ENCODE results near the gene EXOC6B.

The EXOC6B gene

GRCh38 chr2:72636210-72636609, 189.6 kb downstream of the EXOC6B start:
- Histone ChIP-seq H3F3A (ENCODE audit: insufficient read depth, low read length) (no peaks in the 10 kb centered on the region), H4K20me1 (ENCODE audit: insufficient read depth, low read length) (no peaks in the 10 kb centered on the region), H2AFZ (ENCODE audit: low read length) (no peak overlapping the region), H3K9me3 (replicated peaks; ENCODE audit: insufficient read depth, low read length) (no peaks in the 10 kb centered on the region), H3K4me3 (ENCODE audit: low read length) (no peak overlapping the region), H3K79me2 (ENCODE audit: low read length) (no peaks in the 10 kb centered on the region), H3K9ac (ENCODE audit: low read length) (no peak overlapping the region), H3K27me3 (replicated peaks; ENCODE audit: insufficient read depth, low read length) (no peaks in the 10 kb centered on the region), H3K4me1 (ENCODE audit: low read length) (no peaks in the 10 kb centered on the region), H3K4me2 (ENCODE audit: low read depth, low read length) (no peak overlapping the region), H3K27ac (ENCODE audit: low read length) (no peak overlapping the region), H3K36me3 (replicated peaks; ENCODE audit: insufficient read depth, low read length) (no peaks in the 10 kb centered on the region), H3K9me2 (replicated peaks; ENCODE audit: insufficient read depth, low read length) (no peaks in the 10 kb centered on the region)
- no peak for DNase-seq
- TF ChIP-seq EZH2phosphoT487 (IDR thresholded peaks at IDR 0.05; ENCODE audit: low read length) = no peak
- no peak for TF ChIP-seq CTCF (IDR thresholded peaks at IDR 0.05; ENCODE audit: low read length)
- no peak for TF ChIP-seq EZH2 (optimal IDR thresholded peaks at IDR 0.05; ENCODE audit: low read depth, low read length)

GRCh38 chr2:72630767-72631166, 195.1 kb downstream of the EXOC6B start:
- Histone ChIP-seq H4K20me1 (ENCODE audit: insufficient read depth, low read length) (no peaks in the 10 kb centered on the region), H2AFZ (ENCODE audit: low read length) (no peak overlapping the region), H3K79me2 (ENCODE audit: low read length) (no peaks in the 10 kb centered on the region), H3K27me3 (replicated peaks; ENCODE audit: insufficient read depth, low read length) (no peaks in the 10 kb centered on the region), H3K4me3 (ENCODE audit: low read length) (no peak overlapping the region), H3K9me2 (replicated peaks; ENCODE audit: insufficient read depth, low read length) (no peaks in the 10 kb centered on the region), H3K9me3 (replicated peaks; ENCODE audit: insufficient read depth, low read length) (no peaks in the 10 kb centered on the region), H3K36me3 (replicated peaks; ENCODE audit: insufficient read depth, low read length) (no peaks in the 10 kb centered on the region), H3K4me1 (ENCODE audit: low read length) (no peaks in the 10 kb centered on the region), H3F3A (ENCODE audit: insufficient read depth, low read length) (no peaks in the 10 kb centered on the region), H3K9ac (ENCODE audit: low read length) (no peak overlapping the region), H3K4me2 (ENCODE audit: low read depth, low read length) (no peak overlapping the region), H3K27ac (ENCODE audit: low read length) (no peak overlapping the region)
- TF ChIP-seq EZH2 (optimal IDR thresholded peaks at IDR 0.05; ENCODE audit: low read depth, low read length) = no peak
- DNase-seq = no peak

GRCh38 chr2:72629062-72629461, 196.8 kb downstream of the EXOC6B start:
- H2AFZ ChIP-seq (ENCODE audit: low read length) = no peak overlapping the region
- H3K4me2 ChIP-seq (ENCODE audit: low read depth, low read length) = no peak overlapping the region
- H3F3A ChIP-seq (ENCODE audit: insufficient read depth, low read length) = no peaks in the 10 kb centered on the region
- no peak for DNase-seq
- H3K79me2 ChIP-seq (ENCODE audit: low read length) = no peaks in the 10 kb centered on the region
- no peaks in the 10 kb centered on the region for H3K9me3 ChIP-seq (replicated peaks; ENCODE audit: insufficient read depth, low read length)
- no peak overlapping the region for H3K9ac ChIP-seq (ENCODE audit: low read length)
- TF ChIP-seq CTCF (IDR thresholded peaks at IDR 0.05; ENCODE audit: low read length) (no peak), EZH2phosphoT487 (IDR thresholded peaks at IDR 0.05; ENCODE audit: low read length) (no peak), EZH2 (optimal IDR thresholded peaks at IDR 0.05; ENCODE audit: low read depth, low read length) (no peak)
- H3K27me3 ChIP-seq (replicated peaks; ENCODE audit: insufficient read depth, low read length) = no peaks in the 10 kb centered on the region
- no peak overlapping the region for H3K4me3 ChIP-seq (ENCODE audit: low read length)
- no peaks in the 10 kb centered on the region for H3K9me2 ChIP-seq (replicated peaks; ENCODE audit: insufficient read depth, low read length)
- no peak overlapping the region for H3K27ac ChIP-seq (ENCODE audit: low read length)
- H3K4me1 ChIP-seq (ENCODE audit: low read length) = no peaks in the 10 kb centered on the region
- no peaks in the 10 kb centered on the region for H3K36me3 ChIP-seq (replicated peaks; ENCODE audit: insufficient read depth, low read length)
- no peaks in the 10 kb centered on the region for H4K20me1 ChIP-seq (ENCODE audit: insufficient read depth, low read length)

GRCh38 chr2:72627083-72627482, 198.8 kb downstream of the EXOC6B start:
- H3K27me3 ChIP-seq (replicated peaks; ENCODE audit: insufficient read depth, low read length) = no peaks in the 10 kb centered on the region
- DNase-seq = no peak
- H3K36me3 ChIP-seq (replicated peaks; ENCODE audit: insufficient read depth, low read length) = no peaks in the 10 kb centered on the region
- no peaks in the 10 kb centered on the region for H3K9me2 ChIP-seq (replicated peaks; ENCODE audit: insufficient read depth, low read length)
- H3K4me1 ChIP-seq (ENCODE audit: low read length) = no peaks in the 10 kb centered on the region
- no peaks in the 10 kb centered on the region for H3F3A ChIP-seq (ENCODE audit: insufficient read depth, low read length)
- H3K9me3 ChIP-seq (replicated peaks; ENCODE audit: insufficient read depth, low read length) = no peaks in the 10 kb centered on the region
- no peak overlapping the region for H3K9ac ChIP-seq (ENCODE audit: low read length)
- H3K27ac ChIP-seq (ENCODE audit: low read length) = no peak overlapping the region
- TF ChIP-seq CTCF (IDR thresholded peaks at IDR 0.05; ENCODE audit: low read length) (no peak), EZH2 (optimal IDR thresholded peaks at IDR 0.05; ENCODE audit: low read depth, low read length) (no peak), EZH2phosphoT487 (IDR thresholded peaks at IDR 0.05; ENCODE audit: low read length) (no peak)
- H3K79me2 ChIP-seq (ENCODE audit: low read length) = no peaks in the 10 kb centered on the region
- no peaks in the 10 kb centered on the region for H4K20me1 ChIP-seq (ENCODE audit: insufficient read depth, low read length)
- no peak overlapping the region for H3K4me3 ChIP-seq (ENCODE audit: low read length)
- no peak overlapping the region for H2AFZ ChIP-seq (ENCODE audit: low read length)
- no peak overlapping the region for H3K4me2 ChIP-seq (ENCODE audit: low read depth, low read length)

All from MM.1S (cell line).